Measurements from ENCODE around the gene FADD.
"Not testable (repeated sequence)": the region's sequence is repeated elsewhere in the genome, so short reads cannot be mapped to it uniquely, and the experiment has no call there.

FADD gene

GRCh38 chr11:70183032-70183431 lies 20.1 kb upstream of the FADD start:
- DNase-seq = no peak

GRCh38 chr11:70183483-70184176 lies 19.5 kb upstream of the FADD start:
- DNase-seq = no peak

- DNase-seq = no peak
Observed at GRCh38 chr11:70184396-70184795, 18.7 kb upstream of the FADD start.

- no peak for DNase-seq
Observed at GRCh38 chr11:70185348-70186055, 17.6 kb upstream of the FADD start.

- no peak for DNase-seq
Observed at GRCh38 chr11:70186420-70186819, 16.7 kb upstream of the FADD start.

GRCh38 chr11:70186936-70187335 lies 16.2 kb upstream of the FADD start:
- no peak for DNase-seq

GRCh38 chr11:70187771-70188170 lies 15.3 kb upstream of the FADD start:
- no peak for DNase-seq

- DNase-seq = no peak
Observed at GRCh38 chr11:70189622-70190021, 13.5 kb upstream of the FADD start.

- peak; percentile 12 to 24 for DNase-seq
Observed at GRCh38 chr11:70191495-70192140, 11.5 kb upstream of the FADD start.

- DNase-seq = no peak
Observed at GRCh38 chr11:70192666-70193410, 10.3 kb upstream of the FADD start.

- no peak for DNase-seq
Observed at GRCh38 chr11:70193411-70194292, 9.4 kb upstream of the FADD start.

- no peak for DNase-seq
Observed at GRCh38 chr11:70194792-70195791, 8.0 kb upstream of the FADD start.

- DNase-seq = no peak
Observed at GRCh38 chr11:70200212-70200844, 2.8 kb upstream of the FADD start.

GRCh38 chr11:70201047-70201446 lies 2.0 kb upstream of the FADD start:
- DNase-seq = not testable (repeated sequence)

- peak; percentile 83 to 86 for DNase-seq
Observed at GRCh38 chr11:70201882-70202861, 924 bp upstream of the FADD start.

GRCh38 chr11:70203751-70204465 lies 812 bp downstream of the FADD start:
- peak; percentile 46 to 66 for DNase-seq

- no peak for DNase-seq
Observed at GRCh38 chr11:70204466-70204799, 1.3 kb downstream of the FADD start.

- no peak for DNase-seq
Observed at GRCh38 chr11:70205049-70205725, 2.1 kb downstream of the FADD start.

Data from AML-193 (cell line).